Endothelial cell of umbilical vein (primary cell): ENCODE results near the gene ANKRD35. TPM values are rescaled to one million over a fixed set of nuclear protein-coding genes. Genes with fewer than 3 reads are reported as not detected.

ENCODE experiments used
- BruUV-seq: library from RNA; stranded (reverse); fragments of 400-500 nt; replicated peaks from 2 replicates; lab custom pipeline; 2021; lab: Mats Ljungman, UMichigan
- CTCF ChIA-PET: fragments of 300-600, 350-600 bp; sonication (Branson Sonifier 250); formaldehyde crosslinking; loops from one replicate; lab custom pipeline; 2021; ENCODE audit warnings: antibody characterized with exemption, inconsistent platforms; lab: Charles Lee
- POLR2A ChIA-PET: fragments of 300-600, 350-600 bp; sonication (Branson Sonifier 250); formaldehyde crosslinking; loops from one replicate; lab custom pipeline; 2021; ENCODE audit warnings: antibody characterized with exemption, inconsistent platforms; lab: Charles Lee
- DNase-seq: peaks from one replicate; pipeline ENCODE4 v3.0.0-alpha.2; 2011; ENCODE audit warnings: low read depth, low spot score
- FAIRE-seq: peaks from 2 replicates; lab custom pipeline; 2011; peaks lifted over from hg19 to GRCh38; lab: Jason Lieb, UNC
- H2AFZ ChIP-seq: 2 replicates; pipeline ENCODE4 v1.6.0; 2012; ENCODE audit warnings: low read depth, low read length, control low read depth, inconsistent platforms
- H3K27ac ChIP-seq: 2 replicates; pipeline ENCODE4 v1.5.1; 2011; ENCODE audit warnings: low read depth, mild to moderate bottlenecking, control low read depth, low read length, moderate library complexity; ENCODE audit not compliant: insufficient read depth
- H3K27me3 ChIP-seq, 2 experiments: 2 replicates each; pipeline versions ENCODE4 v1.6.0 to v1.6.1; 2011; ENCODE audit warnings: low read length in 2 of 2, mixed read lengths in 1 of 2; ENCODE audit not compliant: control insufficient read depth in 2 of 2, insufficient read depth in 2 of 2
- H3K36me3 ChIP-seq, 2 experiments: 2 replicates in 1 of 2; 3 replicates in 1 of 2; pipeline ENCODE4 v1.5.1; 2011; ENCODE audit warnings: low read length in 2 of 2, mild to moderate bottlenecking in 1 of 2, moderate library complexity in 1 of 2; ENCODE audit not compliant: control insufficient read depth in 2 of 2, insufficient read depth in 2 of 2; ENCODE audit errors: extremely low read depth in 1 of 2
- H3K4me1 ChIP-seq: 3 replicates; pipeline ENCODE4 v1.5.1; 2011; ENCODE audit warnings: mild to moderate bottlenecking, low read length; ENCODE audit not compliant: control insufficient read depth, insufficient read depth; ENCODE audit errors: extremely low read depth
- H3K4me2 ChIP-seq: 2 replicates; pipeline ENCODE4 v1.6.1; 2011; ENCODE audit warnings: low read length, control low read depth, mixed read lengths; ENCODE audit not compliant: insufficient read depth
- H3K4me3 ChIP-seq, 3 experiments: fragments of 200-600 bp in 1 of 3; sonication (generic), shearing (Covaris generic) in 1 of 3; replicated peaks in 1 of 3; 2 replicates each; pipeline ENCODE4 v1.5.1; 2011 to 2016; ENCODE audit warnings: control low read depth in 3 of 3, low read length in 3 of 3, mild to moderate bottlenecking in 2 of 3, inconsistent platforms in 1 of 3, low read depth in 1 of 3, moderate library complexity in 1 of 3; ENCODE audit not compliant: insufficient read depth in 1 of 3
- H3K79me2 ChIP-seq: 2 replicates; pipeline ENCODE4 v1.6.0; 2012; ENCODE audit warnings: low read length, inconsistent platforms; ENCODE audit not compliant: control insufficient read depth, insufficient read depth
- H3K9ac ChIP-seq: replicated peaks from 2 replicates; pipeline ENCODE3; 2011; ENCODE audit warnings: low read length, control low read depth; ENCODE audit not compliant: insufficient read depth; ENCODE audit errors: extremely low read depth
- H3K9me1 ChIP-seq: replicated peaks from 3 replicates; pipeline ENCODE4 v1.6.0; 2011; ENCODE audit warnings: mild to moderate bottlenecking, low read length; ENCODE audit not compliant: control insufficient read depth, insufficient read depth; ENCODE audit errors: extremely low read depth
- H3K9me3 ChIP-seq: replicated peaks from 2 replicates; pipeline ENCODE4 v1.5.1; 2012; ENCODE audit warnings: low read length, inconsistent platforms; ENCODE audit not compliant: control insufficient read depth, insufficient read depth
- H4K20me1 ChIP-seq: replicated peaks from 2 replicates; pipeline ENCODE3; 2011; ENCODE audit warnings: mild to moderate bottlenecking, low read length; ENCODE audit not compliant: control insufficient read depth, insufficient read depth; ENCODE audit errors: extremely low read depth
- EZH2 ChIP-seq: IDR thresholded peaks from 2 replicates; pipeline ENCODE4 v1.6.1; 2012; ENCODE audit warnings: borderline replicate concordance, low read depth, mild to moderate bottlenecking, moderate library complexity, low read length, inconsistent platforms; ENCODE audit not compliant: severe bottlenecking
- FOS ChIP-seq: IDR thresholded peaks from 2 replicates; pipeline ENCODE4 v1.6.1; 2011; ENCODE audit warnings: mild to moderate bottlenecking, low read length, moderate library complexity, borderline replicate concordance; ENCODE audit not compliant: insufficient read depth
- GATA2 ChIP-seq: IDR thresholded peaks from 2 replicates; pipeline ENCODE4 v1.7.0; 2011; ENCODE audit warnings: low read depth, mild to moderate bottlenecking, moderate library complexity, mixed read lengths, low read length; ENCODE audit not compliant: insufficient read length, insufficient read depth
- JUN ChIP-seq: IDR thresholded peaks from 2 replicates; pipeline ENCODE4 v1.6.1; 2011; ENCODE audit warnings: borderline replicate concordance, low read depth; ENCODE audit not compliant: insufficient read length, insufficient read depth
- MYC ChIP-seq: IDR thresholded peaks from one replicate; pipeline ENCODE4 v1.6.1; 2011; ENCODE audit warnings: mild to moderate bottlenecking, low read depth, low read length
- POLR2A ChIP-seq: IDR thresholded peaks from 2 replicates; pipeline ENCODE4 v1.6.1; 2012; ENCODE audit warnings: low read depth, mild to moderate bottlenecking, control low read depth, low read length
- POLR2AphosphoS5 ChIP-seq: IDR thresholded peaks from 2 replicates; pipeline ENCODE4 v1.6.1; 2012; ENCODE audit warnings: low read depth, mild to moderate bottlenecking, control low read depth, low read length, moderate library complexity; ENCODE audit not compliant: insufficient read depth
- dilution Hi-C: fragments of 300-500 bp; cut with MboI; formaldehyde crosslinking; loops from one replicate; pipeline ENCODE4 v1.15.0; 2019; ENCODE audit warnings: low sequenced_read_pairs; ENCODE audit not compliant: extremely low pct_ligation_motif_present
- intact Hi-C: fragments of 100-400 bp; cut with micrococcal nuclease; formaldehyde crosslinking; loops from one replicate; pipeline ENCODE4 v1.10.0; 2022
- polyA plus RNA-seq, 4 experiments: library from polyadenylated mRNA; depleted of rRNA in 3 of 4; stranded (reverse) in 3 of 4; unstranded in 1 of 4; fragments of >200 nt; gene quantifications; 2 replicates each; pipeline versions ENCODE4 v1.2.1 to v1.2.3, GENCODE V29; 2011 to 2012; ENCODE audit warnings: missing spikeins in 1 of 4
- total RNA-seq: library from RNA; stranded (reverse); gene quantifications from 2 replicates; pipeline ENCODE4 v1.2.3, GENCODE V29; 2021
- TF ChIP-seq, protein P1 (sequence below): IDR thresholded peaks from 2 replicates; pipeline ENCODE4 v1.6.1; 2011; ENCODE audit not compliant: insufficient read depth, insufficient read length

The ANKRD35 gene
- total and polyA plus RNA-seq, 2 donors (not counting 3 experiments of a cell fraction or from before 2014, with no cell fraction given), result 0.15 to 0.20 TPM

DNA sequence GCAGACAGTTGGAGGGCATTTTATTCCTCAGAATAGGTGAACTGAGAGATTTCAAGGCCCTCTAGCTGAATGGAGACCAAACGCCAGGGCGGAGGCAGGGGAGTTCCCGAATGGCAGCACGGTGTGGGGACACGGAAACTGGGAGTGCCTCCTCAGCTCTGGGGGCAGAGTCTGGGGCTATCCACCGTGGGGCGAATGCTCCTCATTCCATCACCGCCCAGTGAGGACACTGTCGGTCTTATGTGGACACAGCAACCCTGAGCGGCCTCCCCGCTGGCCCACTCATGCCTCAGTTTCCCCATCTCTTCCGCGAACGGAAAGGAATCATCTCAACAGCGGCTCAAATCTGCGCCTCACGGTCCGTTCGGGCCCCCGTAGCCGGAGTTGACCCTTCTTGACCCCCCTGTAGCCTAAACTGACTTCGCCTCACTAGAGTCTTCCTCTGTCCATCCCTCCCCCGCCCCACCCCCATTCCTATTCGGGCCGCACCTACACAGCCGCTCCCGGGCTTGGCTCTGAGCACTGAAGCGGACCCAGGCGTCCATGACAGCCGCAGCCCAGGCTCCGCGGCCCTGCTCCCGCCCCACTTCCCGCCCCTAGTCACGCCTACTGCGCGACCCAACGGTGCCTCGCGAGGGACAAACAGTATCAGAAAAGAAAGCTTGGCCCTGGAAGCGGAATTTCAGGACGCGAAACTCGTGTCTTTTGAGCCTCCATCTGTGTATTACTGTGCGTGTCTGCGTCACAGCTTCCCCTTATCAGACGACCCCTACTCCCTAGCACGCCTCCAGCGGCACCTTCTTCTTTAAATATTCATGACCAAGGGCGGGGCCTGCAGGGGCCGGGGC, 32.7 kb upstream of the ANKRD35 start, which contains the start of gene PEX11B:
Gene PEX11B, minus strand, starts transcription at position 574 of the 848 bp plus-strand sequence. Its CDS starts 29 bp downstream, at position 545.
- FAIRE-seq, result peak; percentile 92
- POLR2A ChIA-PET, result interaction anchor here (0.9 to 1.5 kb wide), 5 partner anchors 9 to 83 kb away, joined by 3 to 6 read pairs (median 3); partner anchors contain the start of genes LIX1L, PIAS3 and RBM8A
- H3K4me2 ChIP-seq, result peak within 1 kb of the TSS; percentile 77

DNA sequence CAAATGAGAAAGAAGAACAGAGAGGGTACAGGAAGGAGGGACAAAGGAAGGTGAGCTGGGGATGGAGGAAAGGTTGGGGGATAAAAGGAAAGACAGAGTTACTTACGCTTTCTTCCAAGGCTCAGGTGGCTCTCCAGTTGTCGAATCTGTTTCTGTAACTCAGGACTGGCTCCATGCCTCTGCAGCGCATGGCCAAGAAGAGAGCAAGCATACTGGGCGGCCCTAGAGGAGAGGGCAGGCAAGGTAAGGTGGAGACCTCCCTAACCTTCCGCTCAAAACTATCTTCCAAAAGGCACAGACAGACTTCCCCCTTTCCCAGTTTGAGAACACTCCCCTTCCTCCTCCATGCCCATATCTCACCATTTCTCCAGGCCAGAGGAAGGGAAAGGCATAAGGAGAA, 31.9 kb upstream of the ANKRD35 start:
- Histone ChIP-seq H2AFZ (no peak overlapping the region), H3K27ac (no peak overlapping the region), H3K4me3 (peak overlapping the region; percentile 45 to 77 (median 62)), H3K27me3 (no peaks in the 10 kb centered on the region), H3K4me2 (peak overlapping the region; percentile 61), H3K79me2 (peaks cover 7% of the 10 kb centered on the region), H3K4me1 (peaks cover 16% of the 10 kb centered on the region), H3K36me3 (peaks cover 2 to 3% of the 10 kb centered on the region in 2 experiments), H3K9me3 (no peaks in the 10 kb centered on the region), H3K9ac (peak overlapping the region; percentile 76), H4K20me1 (no peaks in the 10 kb centered on the region), H3K9me1 (no peaks in the 10 kb centered on the region)
- DNase-seq (no peak), FAIRE-seq (no peak)
- POLR2A ChIA-PET, result interaction anchor here (1.5 kb wide), 1 partner anchor 10 kb away, joined by 3 read pairs; the partner anchor contains the start of gene RBM8A
- BruUV-seq, result no TSS peak
- TF ChIP-seq FOS, result no peak
- no peak for TF ChIP-seq JUN
- TF ChIP-seq POLR2AphosphoS5, result no peak
- no peak for TF ChIP-seq EZH2
- TF ChIP-seq, protein P1, sequence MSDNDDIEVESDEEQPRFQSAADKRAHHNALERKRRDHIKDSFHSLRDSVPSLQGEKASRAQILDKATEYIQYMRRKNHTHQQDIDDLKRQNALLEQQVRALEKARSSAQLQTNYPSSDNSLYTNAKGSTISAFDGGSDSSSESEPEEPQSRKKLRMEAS, result no peak
- no peak for TF ChIP-seq GATA2
- no peak for TF ChIP-seq MYC
- TF ChIP-seq POLR2A, result no peak
- CTCF ChIA-PET, result no interaction called here
- intact Hi-C loops (no loop called here), dilution Hi-C loops (no loop called here)

More for the DNA sequence above, 32.7 kb upstream of the ANKRD35 start, which contains the start of gene PEX11B:
- BruUV-seq, result no TSS peak
- Histone ChIP-seq H3K9me3 (no peaks in the 10 kb centered on the region), H3K36me3 (peaks cover 2 to 3% of the 10 kb centered on the region in 2 experiments), H3K4me3 (peak within 1 kb of the TSS; percentile 45 to 77 (median 62)), H3K79me2 (peaks cover 7% of the 10 kb centered on the region), H3K27me3 (no peaks in the 10 kb centered on the region), H3K9me1 (no peaks in the 10 kb centered on the region), H4K20me1 (no peaks in the 10 kb centered on the region), H3K4me1 (peaks cover 16% of the 10 kb centered on the region), H3K9ac (peak within 1 kb of the TSS; percentile 76), H3K27ac (peak within 1 kb of the TSS; percentile 19), H2AFZ (peak within 1 kb of the TSS; percentile 52)
- TF ChIP-seq EZH2, result no peak
- no peak for TF ChIP-seq FOS
- no peak for TF ChIP-seq JUN
- peak; percentile 77 for TF ChIP-seq POLR2AphosphoS5
- peak; percentile 63 for TF ChIP-seq POLR2A
- dilution Hi-C loops, result no loop called here
- CTCF ChIA-PET, result interaction anchor here (0.5 to 1.9 kb wide), 10 partner anchors 9 to 89 kb away, joined by 3 to 28 read pairs (median 6); partner anchors contain the start of genes ANKRD34A, ANKRD35, ITGA10 and LIX1L
- DNase-seq, result peak; percentile 96
- intact Hi-C loops, result loop anchor here (2.0 kb wide), 2 partner anchors 38 to 60 kb away; partner anchors contain the start of gene PIAS3
